Endometrium (tissue), 2 donors: Measurements from ENCODE around the gene XYLT1.

Experiments used
- FAIRE-seq: peaks from 2 replicates; lab custom pipeline; 2012; peaks lifted over from hg19 to GRCh38; lab: Jason Lieb, UNC
- donor health status: control.
- donor health status: control.

The XYLT1 gene

GRCh38 chr16:17374668-17375255, 96.0 kb downstream of the XYLT1 start:
- no peak for FAIRE-seq

DNA sequence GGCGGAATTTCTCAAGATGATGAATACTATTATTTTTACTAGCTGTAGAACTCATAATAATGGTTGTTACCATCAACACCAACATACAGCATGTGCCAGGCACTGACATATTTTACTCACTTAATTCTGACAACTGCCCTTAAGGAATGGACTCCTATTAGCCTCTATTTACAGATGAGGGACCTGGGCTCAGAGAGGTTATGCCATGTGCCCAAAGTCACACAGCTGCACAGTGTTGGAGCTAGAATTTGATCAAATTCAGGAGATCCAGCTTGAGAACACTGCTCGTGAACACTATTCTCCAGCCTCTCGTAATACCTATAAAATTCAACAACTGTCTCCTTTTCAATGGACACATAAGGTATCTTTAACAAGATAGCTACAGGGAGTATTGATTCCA, 97.2 kb downstream of the XYLT1 start:
- no peak for FAIRE-seq

GRCh38 chr16:17372386-17372785, 98.4 kb downstream of the XYLT1 start:
- FAIRE-seq, result no peak

- no peak for FAIRE-seq
These were observed 99.5 kb downstream of the XYLT1 start for GRCh38 chr16:17371299-17371698.

GRCh38 chr16:17370731-17371285, 100.0 kb downstream of the XYLT1 start:
- no peak for FAIRE-seq

DNA sequence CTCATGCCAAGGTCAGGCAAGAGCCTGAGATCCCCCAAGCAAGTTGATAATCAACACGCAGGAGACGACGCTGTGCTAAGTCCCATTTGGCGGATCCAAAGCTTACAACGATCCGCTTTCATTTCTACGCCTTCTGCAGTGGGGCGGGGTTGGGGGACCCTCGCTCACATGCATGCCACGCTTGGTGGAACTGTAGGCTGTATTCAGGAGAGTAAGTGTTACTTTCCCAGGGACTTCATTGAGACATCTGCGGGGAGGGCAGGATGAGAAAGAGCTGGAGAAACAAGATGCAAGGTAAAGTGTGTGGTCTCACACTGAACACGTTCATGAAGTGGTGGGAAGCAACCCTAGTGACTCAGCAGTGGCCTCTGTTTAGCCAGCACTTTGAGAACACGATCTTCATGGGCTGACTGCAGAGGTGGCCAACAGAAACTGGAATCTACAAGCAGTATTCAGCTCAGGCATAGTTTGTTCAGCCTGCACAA, 100.5 kb downstream of the XYLT1 start:
- FAIRE-seq, result no peak

GRCh38 chr16:17369421-17370222, 101.1 kb downstream of the XYLT1 start:
- no peak for FAIRE-seq

DNA sequence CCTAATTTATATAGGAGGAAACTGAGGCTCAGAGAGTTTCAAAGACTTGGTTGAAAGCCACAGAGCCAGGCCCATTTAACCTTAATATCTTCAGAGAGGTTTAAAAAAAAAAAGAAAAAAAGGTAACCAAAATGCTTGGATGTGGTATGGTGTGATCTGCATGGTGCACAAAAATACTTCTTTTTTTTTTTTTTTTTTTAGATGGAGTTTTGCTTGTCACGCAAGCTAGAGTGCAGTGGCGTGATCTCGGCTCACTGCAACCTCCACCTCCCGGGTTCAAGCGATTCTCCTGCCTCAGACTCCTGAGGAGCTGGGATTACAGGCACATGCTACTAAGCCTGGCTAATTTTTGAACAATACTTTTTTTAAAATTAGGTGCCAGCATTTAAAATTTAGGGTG, 101.8 kb downstream of the XYLT1 start:
- no peak for FAIRE-seq

DNA sequence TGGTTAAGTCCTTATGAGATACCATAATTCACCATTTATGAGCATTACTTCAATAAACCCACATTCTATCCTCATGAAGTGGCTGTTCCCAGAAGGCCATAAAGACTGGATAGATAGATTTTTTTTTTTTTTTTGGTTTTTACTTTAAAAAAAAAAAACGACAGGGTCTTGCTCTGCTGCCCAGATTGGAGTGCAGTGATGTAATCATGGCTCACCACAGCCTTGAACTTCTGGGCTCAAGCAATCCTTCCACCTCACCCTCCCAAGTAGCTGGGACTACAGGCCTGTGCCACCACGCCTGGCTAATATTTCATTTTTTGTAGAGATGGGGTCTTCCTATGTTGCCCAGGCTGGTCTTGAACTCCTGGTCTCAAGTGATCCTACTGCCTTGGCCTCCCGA, 102.3 kb downstream of the XYLT1 start:
- no peak for FAIRE-seq

- no peak for FAIRE-seq
These were observed 102.8 kb downstream of the XYLT1 start for GRCh38 chr16:17367923-17368322.

DNA sequence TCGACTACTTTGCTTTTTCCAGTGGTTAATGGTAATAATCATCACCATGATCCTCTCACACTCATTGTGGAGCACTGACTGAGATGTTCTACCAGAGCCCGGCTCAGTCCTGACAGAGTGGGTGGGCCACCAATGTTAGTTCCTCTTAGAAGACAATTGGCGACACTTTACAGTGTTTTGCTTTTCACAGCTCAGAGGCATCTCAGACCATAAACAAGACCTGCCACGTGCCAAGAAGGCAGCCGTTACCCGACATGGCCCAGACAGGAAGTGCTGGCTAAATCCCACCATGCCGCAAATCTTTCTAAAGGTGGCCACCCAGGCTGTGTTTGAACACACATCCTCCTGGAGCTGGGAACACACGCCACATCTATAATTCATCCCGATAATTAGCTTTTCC, 103.7 kb downstream of the XYLT1 start:
- FAIRE-seq, result no peak

GRCh38 chr16:17366299-17366961, 104.3 kb downstream of the XYLT1 start:
- no peak for FAIRE-seq

DNA sequence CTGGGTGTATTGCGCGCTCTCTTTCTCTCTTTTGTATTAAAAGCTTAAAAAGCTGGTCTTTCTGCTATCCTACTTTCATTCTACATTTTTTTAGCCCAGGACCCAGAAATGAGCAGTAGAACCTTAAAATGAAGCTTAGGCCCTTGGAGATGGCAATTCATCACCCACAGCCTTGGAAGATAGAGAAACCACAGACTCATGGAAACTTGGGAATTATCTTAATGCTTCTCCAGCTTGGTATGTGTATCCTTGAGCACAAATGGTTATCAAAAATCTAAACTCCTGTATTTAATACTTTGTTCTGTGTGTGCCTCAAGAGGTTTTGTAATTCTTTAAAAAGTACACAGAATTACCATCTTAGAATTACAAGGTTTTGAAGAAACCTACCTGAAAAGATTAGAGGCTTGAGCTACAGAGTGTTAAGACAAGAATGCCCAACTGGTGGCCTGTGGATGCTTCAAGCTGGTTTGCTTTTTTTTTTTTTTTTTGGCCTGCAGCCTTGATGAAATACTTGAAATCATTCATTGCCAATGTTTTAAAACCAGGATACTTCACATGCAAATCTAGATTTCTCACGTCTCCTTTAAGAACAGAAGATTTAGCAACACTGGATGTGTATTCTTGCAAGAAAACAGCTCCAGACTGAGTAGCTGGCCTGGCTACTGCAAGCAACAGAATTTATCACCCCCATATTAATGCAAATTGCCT, 105.0 kb downstream of the XYLT1 start:
- no peak for FAIRE-seq

GRCh38 chr16:17365211-17365541, 105.6 kb downstream of the XYLT1 start:
- FAIRE-seq, result no peak

DNA sequence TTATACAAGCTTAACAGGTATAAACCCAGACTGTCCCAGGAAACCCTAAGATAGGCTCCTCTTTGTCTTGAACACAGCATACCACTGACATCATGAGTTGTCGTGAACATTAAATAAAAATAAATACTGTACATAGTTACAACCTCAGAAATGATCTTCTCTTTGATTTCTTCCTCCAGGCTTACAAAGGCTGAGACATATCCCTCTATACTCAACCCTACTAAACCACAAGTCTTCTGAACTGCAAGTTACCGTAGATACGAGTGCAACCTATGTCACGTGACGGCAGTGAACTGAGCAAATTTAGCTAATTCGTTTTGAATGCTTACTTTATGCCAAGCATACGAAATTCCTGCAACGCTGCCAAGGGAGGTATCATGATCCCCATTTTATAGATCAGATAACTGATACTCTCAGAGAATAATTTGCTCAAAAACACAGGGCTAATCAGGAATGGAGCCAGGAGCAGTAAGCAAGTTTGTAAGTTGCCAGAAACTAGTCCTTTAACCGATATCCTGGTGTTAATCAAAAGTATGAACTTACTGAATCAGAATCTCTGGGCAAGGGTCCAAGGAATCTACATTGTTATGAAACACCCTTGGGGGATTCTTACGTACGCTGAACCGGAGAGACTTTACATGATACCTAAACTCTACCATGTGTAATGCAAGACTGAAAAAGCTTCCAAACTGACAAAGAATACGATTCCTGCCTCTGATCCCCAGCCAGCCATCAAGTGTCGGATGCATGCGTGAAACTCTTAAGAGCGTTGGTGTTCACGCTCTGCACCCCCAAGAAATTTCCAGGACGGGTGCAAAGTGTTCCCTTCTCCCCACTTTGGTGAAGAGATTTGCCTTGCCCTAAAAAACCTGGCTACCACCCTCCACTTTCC, 106.2 kb downstream of the XYLT1 start:
- FAIRE-seq, result no peak

DNA sequence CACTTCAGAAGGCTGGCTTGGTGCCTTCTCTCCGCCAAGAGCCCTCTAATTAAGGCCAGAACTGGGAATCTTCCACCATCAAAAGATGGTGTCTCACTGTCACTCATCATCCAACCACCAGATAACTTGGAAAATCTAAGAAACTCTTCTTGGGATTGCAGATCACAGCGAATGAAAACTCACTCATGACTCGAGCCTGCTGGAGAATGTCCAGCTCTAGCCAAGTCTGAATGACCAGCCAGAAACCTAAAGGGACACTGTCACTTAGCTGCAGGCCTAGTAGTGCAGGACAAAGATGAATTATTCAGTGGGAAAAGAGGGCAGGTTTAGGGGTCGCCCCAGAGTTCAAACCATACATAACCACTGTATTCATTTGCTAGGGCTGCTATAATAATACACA, 107.8 kb downstream of the XYLT1 start:
- no peak for FAIRE-seq

- FAIRE-seq, result no peak
These were observed 108.6 kb downstream of the XYLT1 start for GRCh38 chr16:17362183-17362582.

DNA sequence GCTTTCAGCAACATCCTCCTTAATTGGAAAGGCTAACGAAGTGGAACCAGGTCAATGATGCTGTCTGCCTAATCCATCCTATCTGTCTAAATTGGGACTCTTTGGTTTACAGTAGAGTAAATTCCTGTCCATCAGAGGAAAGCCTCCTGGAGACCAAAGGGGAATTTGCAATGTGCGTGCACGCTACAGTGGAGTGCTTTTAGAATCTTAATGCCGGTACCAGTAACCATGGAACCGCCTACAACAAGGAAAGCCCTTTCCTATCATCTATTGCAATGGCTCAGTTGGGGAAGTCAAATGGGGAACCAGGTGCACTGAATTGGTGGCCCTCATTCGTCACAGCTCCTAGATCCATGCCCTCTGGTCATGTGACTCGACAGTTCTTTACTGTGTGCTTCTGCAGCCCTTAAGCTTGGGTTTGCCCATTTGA, 110.1 kb downstream of the XYLT1 start:
- no peak for FAIRE-seq

DNA sequence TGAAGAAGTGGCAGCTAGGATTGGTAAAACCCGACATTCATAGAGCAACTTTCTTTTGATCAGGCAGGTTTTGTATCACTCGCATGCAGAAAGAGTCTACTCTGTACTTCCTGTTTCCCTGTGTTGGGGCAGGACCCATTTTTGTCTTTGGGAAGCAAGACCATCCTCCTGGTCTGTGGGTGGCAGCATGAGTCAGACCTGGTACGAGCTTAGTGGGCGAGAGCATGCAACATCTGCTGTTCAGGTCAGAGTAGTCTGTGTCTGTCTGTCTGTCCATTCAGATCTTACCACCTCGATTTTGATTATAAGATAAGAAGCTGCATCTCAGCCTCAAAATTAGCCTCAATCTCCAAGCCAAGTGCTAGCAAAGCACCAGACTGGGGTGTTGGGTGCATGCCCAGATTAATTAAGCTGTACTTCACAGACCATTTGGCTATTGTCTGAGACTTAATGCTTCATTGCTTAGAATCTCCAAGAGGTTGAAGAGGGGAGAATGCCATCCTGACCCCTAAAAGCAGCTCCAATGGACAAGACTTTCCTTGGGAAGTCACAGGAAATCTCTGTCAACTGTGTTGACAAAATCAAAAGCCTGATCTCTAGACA, 110.9 kb downstream of the XYLT1 start:
- no peak for FAIRE-seq

- FAIRE-seq, result no peak
These were observed 111.9 kb downstream of the XYLT1 start for GRCh38 chr16:17358846-17359245.

GRCh38 chr16:17358355-17358754, 112.4 kb downstream of the XYLT1 start:
- no peak for FAIRE-seq
